ENCODE data around the gene ZSCAN29. TPM values are rescaled to one million over a fixed set of nuclear protein-coding genes. Genes with fewer than 3 reads are reported as not detected.

The ZSCAN29 gene
- total RNA-seq, 1 experiment from 2014 or later, result 6.6 TPM

DNA sequence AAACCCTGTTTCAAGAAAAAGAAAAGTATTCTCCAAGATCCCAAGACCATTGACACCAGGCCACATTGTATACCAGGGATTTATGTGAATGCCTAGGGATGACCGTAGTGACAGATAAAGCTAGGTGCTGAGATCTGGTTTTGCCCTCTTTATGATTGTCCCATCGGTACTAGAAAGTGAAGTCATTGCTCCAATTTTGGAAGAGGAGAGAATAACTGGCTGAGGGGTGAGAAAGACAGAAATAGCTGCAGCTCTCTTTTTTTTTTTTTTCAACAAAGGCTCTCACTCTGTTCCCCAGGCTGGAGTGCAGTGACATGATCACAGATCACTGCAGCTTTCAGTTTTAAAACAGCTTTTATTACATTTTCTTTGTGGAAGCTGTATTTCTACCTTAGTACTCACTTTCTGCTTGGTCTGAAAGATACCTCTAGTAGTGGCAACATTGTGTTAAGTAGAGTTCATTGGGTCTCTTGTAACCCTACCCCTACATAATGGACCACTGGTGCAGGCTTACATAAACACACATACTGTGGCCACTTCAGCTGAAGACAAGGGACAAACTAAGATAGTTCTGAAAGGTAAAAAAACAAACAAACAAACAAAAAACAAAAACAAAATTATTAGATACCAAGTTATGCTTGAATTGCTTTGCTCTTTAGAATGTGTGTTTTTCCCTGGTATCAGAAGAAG, 18.0 kb downstream of the ZSCAN29 start:
- no peak for DNase-seq (ENCODE audit: low spot score)

- DNase-seq (ENCODE audit: low spot score), result no peak
These were observed 23.7 kb downstream of the ZSCAN29 start for GRCh38 chr15:43347114-43347513.

DNA sequence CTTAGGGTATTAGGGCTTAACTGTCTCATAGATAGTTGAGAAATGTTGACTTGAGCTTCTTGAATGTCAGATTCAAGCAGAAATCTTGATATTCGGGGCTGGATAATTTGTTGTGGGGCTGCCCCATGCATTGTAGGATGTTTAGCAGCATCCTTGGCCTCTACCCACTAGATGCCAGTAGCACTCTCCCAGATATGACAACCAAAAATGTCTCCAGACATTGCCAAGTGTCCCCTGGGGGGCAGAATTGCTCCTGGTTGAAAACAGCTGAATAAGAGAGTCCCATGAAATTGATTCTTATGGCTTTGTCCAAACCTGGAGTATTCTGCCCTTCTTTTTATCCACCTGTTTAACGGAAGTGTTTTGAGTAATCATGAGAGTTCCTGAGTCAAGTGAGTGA, 24.5 kb downstream of the ZSCAN29 start:
- DNase-seq (ENCODE audit: low spot score), result no peak

- no peak for DNase-seq (ENCODE audit: low spot score)
These were observed 40.1 kb downstream of the ZSCAN29 start for GRCh38 chr15:43330780-43331087.

- DNase-seq (ENCODE audit: low spot score), result peak; percentile 90
These were observed 40.7 kb downstream of the ZSCAN29 start, which contains the start of gene LCMT2 for GRCh38 chr15:43329960-43330779. Gene LCMT2 (minus strand): TSS chr15:43330573. CDS start chr15:43330489, 84 bp downstream.

GRCh38 chr15:43329217-43329959, 41.5 kb downstream of the ZSCAN29 start:
- DNase-seq (ENCODE audit: low spot score), result no peak

- DNase-seq (ENCODE audit: low spot score), result no peak
These were observed 45.7 kb downstream of the ZSCAN29 start for GRCh38 chr15:43325039-43325684.

- DNase-seq (ENCODE audit: low spot score), result no peak
These were observed 51.7 kb downstream of the ZSCAN29 start for GRCh38 chr15:43318990-43319771.

DNA sequence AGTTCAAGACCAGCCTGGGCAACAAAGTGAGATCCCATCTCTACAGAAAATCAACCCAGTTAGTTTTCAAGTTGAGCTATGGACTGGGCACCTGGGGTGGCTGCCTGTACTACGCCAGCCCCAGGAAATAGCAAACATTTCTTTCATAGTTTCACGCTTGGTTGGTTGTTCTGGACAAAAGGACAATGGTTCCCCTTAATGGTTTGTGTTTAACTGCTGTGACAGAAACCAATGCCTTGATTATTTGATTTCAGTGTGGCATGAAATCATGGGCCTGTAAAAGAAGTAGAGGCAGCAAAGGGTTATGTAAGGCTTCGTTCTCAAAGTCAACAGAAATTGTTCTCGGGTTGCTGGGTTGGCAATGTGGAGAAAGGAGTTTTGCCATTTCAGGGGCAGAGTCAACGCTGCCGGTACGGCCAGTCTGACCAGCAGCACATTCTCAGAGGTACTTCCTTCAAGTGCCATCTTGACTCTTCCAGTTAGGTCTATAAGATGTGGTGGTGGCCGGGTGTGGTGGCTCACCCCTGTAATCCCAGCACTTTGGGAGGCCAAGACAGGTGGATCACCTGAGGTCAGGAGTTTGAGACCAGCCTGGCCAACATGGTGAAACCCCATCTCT, 53.2 kb downstream of the ZSCAN29 start:
- no peak for DNase-seq (ENCODE audit: low spot score)

DNA sequence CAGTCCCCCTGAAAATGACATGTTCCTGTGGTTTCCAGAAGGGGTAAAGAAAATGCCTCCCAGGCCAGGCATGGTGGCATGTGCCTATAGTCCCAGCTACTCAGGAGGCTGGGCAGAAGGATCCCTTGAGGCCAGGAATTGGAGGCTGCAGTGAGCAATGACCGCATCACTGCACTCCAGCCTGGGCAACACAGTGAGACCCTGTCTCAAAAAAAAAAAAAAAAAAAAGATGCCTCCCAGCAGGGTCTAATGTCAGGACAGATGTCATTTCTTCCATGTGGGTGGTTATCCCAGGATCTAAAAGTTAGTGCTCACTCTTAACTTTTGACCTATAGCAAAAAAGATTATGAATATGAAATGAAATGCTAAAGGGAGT, 53.9 kb downstream of the ZSCAN29 start:
- DNase-seq (ENCODE audit: low spot score), result no peak

DNA sequence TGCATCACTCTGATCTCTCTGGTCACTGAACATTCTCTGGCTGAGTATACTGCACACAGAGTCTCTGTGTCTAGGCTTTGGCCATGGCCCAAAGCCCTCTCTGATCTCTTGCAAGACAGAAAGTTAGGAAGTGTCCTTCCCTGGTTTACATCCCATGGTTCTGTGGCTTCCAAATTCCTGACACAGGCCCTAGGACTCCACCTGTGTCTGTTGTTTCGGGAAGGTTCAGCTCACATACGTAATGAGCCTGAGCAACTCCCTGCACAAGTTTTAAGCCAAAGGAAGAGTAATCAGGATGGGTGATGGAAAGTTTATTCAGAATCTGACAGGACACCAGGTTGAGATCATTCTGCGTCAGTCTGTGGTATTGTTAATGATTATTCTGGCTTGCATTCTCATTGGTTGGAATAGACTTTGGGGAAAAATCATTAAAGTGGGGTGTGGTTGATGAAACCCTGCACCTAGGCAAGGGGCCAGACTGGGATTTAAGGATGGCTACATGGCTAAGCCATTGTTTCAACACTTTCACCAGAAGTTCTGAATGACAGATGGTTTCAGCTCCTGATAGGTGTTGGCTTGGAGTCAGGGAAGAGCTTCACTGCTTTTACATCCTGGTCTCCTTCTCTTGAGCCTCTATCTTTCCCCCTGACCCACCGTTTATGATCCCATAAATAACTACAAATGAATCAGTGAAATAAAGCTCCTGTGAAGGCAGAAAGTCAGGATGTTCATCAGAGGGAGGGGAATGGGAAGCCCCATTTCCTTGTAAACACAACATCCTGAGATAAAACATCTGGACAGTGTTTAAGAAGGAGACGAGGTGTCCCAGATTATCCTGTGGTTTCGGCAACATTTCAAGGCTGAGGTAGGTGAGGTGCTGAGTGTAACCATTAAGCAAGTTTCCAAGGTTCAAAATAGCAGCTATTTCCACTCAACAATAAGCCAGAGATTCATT, 54.5 kb downstream of the ZSCAN29 start:
- DNase-seq (ENCODE audit: low spot score), result no peak

DNA sequence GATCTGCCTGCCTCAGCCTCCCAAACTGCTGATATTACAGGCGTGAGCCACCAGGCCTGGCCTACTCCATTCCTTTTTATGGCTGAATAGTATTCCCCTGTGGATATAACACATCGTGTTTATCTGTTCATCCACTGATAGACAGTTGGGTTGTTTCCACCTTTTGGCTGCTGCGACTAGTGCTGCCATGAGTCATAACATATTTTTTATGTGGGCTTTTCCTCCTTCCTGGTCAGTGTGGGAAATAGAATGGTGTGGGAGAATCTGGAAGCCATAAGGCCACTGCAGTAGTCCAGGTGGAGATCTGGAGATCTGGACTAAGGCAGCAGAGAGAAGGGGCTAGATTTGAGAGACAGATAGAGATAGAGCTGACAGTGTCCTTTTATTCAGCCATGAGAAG, 56.7 kb downstream of the ZSCAN29 start:
- peak; percentile 23 for DNase-seq (ENCODE audit: low spot score)

GRCh38 chr15:43312378-43312777, 58.5 kb downstream of the ZSCAN29 start:
- no peak for DNase-seq (ENCODE audit: low spot score)

Other genes with a start within 250 kb of the ZSCAN29 start
- gene TMEM62, start 237.5 kb downstream of the ZSCAN29 start, total RNA-seq (2014; rRNA removed; shearing (Covaris generic)), result 23.4 and 39.2 TPM in 2 replicates
- gene CCNDBP1, start 185.6 kb downstream of the ZSCAN29 start, total RNA-seq (2014; rRNA removed; shearing (Covaris generic)), result 90.6 and 92.1 TPM in 2 replicates
- not detected in 2 replicates for gene EPB42, start 150.0 kb downstream of the ZSCAN29 start, total RNA-seq (2014; rRNA removed; shearing (Covaris generic))
- gene TGM5, start 104.1 kb downstream of the ZSCAN29 start, total RNA-seq (2014; rRNA removed; shearing (Covaris generic)), result 0.14 TPM in 1 of 2 replicates, not detected in the other
- not detected in 2 replicates for gene TGM7, start 68.8 kb downstream of the ZSCAN29 start, total RNA-seq (2014; rRNA removed; shearing (Covaris generic))
- gene LCMT2, start 40.5 kb downstream of the ZSCAN29 start, total RNA-seq (2014; rRNA removed; shearing (Covaris generic)), result 10.2 and 17.7 TPM in 2 replicates
- gene TUBGCP4, start 58 bp upstream of the ZSCAN29 start, total RNA-seq (2014; rRNA removed; shearing (Covaris generic)), result 9.0 and 11.2 TPM in 2 replicates
- gene TP53BP1, start 122.1 kb upstream of the ZSCAN29 start, total RNA-seq (2014; rRNA removed; shearing (Covaris generic)), result 42.3 and 43.7 TPM in 2 replicates
- gene MAP1A, start 146.6 kb upstream of the ZSCAN29 start, total RNA-seq (2014; rRNA removed; shearing (Covaris generic)), result 45.0 and 53.1 TPM in 2 replicates
- 5.5 and 11.8 TPM in 2 replicates for gene PPIP5K1, start 219.2 kb upstream of the ZSCAN29 start, total RNA-seq (2014; rRNA removed; shearing (Covaris generic))
- not detected in 2 replicates for gene CKMT1B, start 223.0 kb upstream of the ZSCAN29 start, total RNA-seq (2014; rRNA removed; shearing (Covaris generic))
- not detected in 2 replicates for gene STRC, start 247.8 kb upstream of the ZSCAN29 start, total RNA-seq (2014; rRNA removed; shearing (Covaris generic))